Kidney (tissue), 14 donors: ENCODE results near the gene KCNA4. TPM values are rescaled to one million over a fixed set of nuclear protein-coding genes. Genes with fewer than 3 reads are reported as not detected.

Experiments
- DNase-seq, 5 donors: peaks; one replicate each; pipeline ENCODE4 v3.0.0-alpha.2; 2013 to 2020
- FAIRE-seq: peaks from 2 replicates; lab custom pipeline; 2012; peaks lifted over from hg19 to GRCh38; lab: Jason Lieb, UNC
- H3K27ac ChIP-seq, 2 donors: one replicate each; pipeline ENCODE4 v1.7.0; 2013; ENCODE audit warnings: low read depth in 2 of 2, low read length in 2 of 2, inconsistent platforms in 1 of 2
- H3K27me3 ChIP-seq: one replicate; pipeline ENCODE4 v1.7.1; 2013; ENCODE audit warnings: low read length, inconsistent platforms; ENCODE audit not compliant: control insufficient read depth, insufficient read depth
- H3K36me3 ChIP-seq, 3 donors: one replicate each; pipeline versions ENCODE4 v1.7.0 to v1.7.1; 2013; ENCODE audit warnings: low read length in 3 of 3, control low read depth in 1 of 3, inconsistent platforms in 1 of 3; ENCODE audit not compliant: insufficient read depth in 3 of 3, control insufficient read depth in 2 of 3
- H3K4me1 ChIP-seq, 3 donors: one replicate each; pipeline versions ENCODE4 v1.7.0 to v1.7.1; 2013; ENCODE audit warnings: low read length in 3 of 3, inconsistent platforms in 1 of 3, low read depth in 1 of 3; ENCODE audit not compliant: control insufficient read depth in 2 of 3, insufficient read depth in 2 of 3
- H3K4me3 ChIP-seq, 3 donors: one replicate each; pipeline versions ENCODE4 v1.7.0 to v1.8.1; 2013; ENCODE audit warnings: low read length in 3 of 3, control low read depth in 1 of 3, inconsistent platforms in 1 of 3
- H3K9ac ChIP-seq, 3 donors: one replicate each; pipeline versions ENCODE4 v1.7.0 to v1.7.1; 2013; ENCODE audit warnings: low read length in 3 of 3, control low read depth in 1 of 3, inconsistent platforms in 1 of 3
- H3K9me3 ChIP-seq, 3 donors: one replicate each; pipeline versions ENCODE4 v1.7.0 to v1.7.1; 2013; ENCODE audit warnings: low read length in 3 of 3, control low read depth in 1 of 3, inconsistent platforms in 1 of 3; ENCODE audit not compliant: control insufficient read depth in 2 of 3, insufficient read depth in 1 of 3
- intact Hi-C: fragments of 100-400 bp; cut with DNase I; formaldehyde crosslinking; loops from one replicate; pipeline ENCODE4 v1.11.1; 2022
- polyA plus RNA-seq: library from polyadenylated mRNA; stranded (reverse); fragments of 350-450 nt; fragmentation: Illumina TruSeq; extraction: RNeasy Lipid Tissue Mini Kit (QIAGEN cat#74804); gene quantifications from one replicate; pipeline ENCODE4 v1.2.3, GENCODE V29; 2014; ENCODE audit warnings: low read depth, low replicate concordance; ENCODE audit not compliant: insufficient read depth
- total RNA-seq: library from RNA; stranded (reverse); fragmentation: NEBNext Ultra II Directional; extraction: Animal tissue kit (Norgen Biotek cat#: 25700); gene quantifications from one replicate; pipeline ENCODE4 v1.2.1, GENCODE V29; 2021
- TF ChIP-seq, protein P1 (sequence below): IDR thresholded peaks from 3 replicates; pipeline ENCODE4 v1.5.1; 2012; ENCODE audit warnings: mild to moderate bottlenecking, moderate library complexity, borderline replicate concordance; ENCODE audit not compliant: insufficient read depth; ENCODE audit errors: extremely low read depth
- donor health status: control.
- donor health status: control.
- donor health status: control.
- donor health status: control.
- donor health status: control.
- donor health status: DM: yes; HTN: yes; CAD: no.
- donor health status: Normal renal cell carcinoma (clear cell type).

KCNA4 gene
- total and polyA plus RNA-seq, 2 donors from 2014 or later: 0.06 to 0.39 TPM

DNA sequence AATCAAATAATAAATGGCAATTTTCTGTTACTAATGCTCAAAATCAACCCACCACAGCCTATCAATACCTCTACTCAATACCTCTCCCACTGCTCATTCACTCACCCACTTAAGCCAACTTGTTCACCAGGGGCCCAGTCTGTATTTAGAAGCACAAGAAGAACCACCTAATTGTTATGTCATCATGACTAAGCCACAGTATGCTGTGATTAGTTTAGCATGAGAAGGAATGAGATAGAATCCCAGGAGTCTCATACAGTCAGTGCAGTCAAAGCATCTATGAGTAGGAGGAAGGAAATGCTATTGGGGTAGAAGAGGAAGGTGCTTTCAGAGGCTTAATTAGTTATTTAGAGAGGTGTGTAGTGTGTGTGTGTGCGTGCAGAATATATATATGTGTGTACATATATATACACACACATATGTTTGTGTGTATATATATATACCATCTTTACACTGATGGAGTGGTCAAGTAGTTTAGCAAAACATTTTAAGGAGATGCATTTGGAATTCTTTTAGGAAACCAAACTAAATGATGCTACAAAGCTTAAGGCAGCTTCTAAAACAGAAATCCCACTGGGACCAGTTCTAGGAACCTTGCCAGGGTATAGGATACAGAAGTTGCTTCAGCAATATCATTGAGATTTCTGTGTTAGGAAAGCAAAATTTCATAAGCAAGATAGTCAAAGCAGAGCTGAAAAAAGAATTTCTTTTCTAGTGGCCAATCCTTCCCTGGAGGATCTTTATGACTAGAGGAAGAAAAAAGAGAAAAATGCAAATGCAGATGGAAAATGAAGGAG lies 27.5 kb downstream of the KCNA4 start:
- Histone ChIP-seq H3K9me3 (no peaks in the 10 kb centered on the region), H3K9ac (no peak overlapping the region), H3K4me1 (no peaks in the 10 kb centered on the region), H3K27ac (no peak overlapping the region), H3K36me3 (no peaks in the 10 kb centered on the region), H3K27me3 (no peaks in the 10 kb centered on the region), H3K4me3 (no peak overlapping the region)
- DNase-seq: no peak
- TF ChIP-seq, protein P1, sequence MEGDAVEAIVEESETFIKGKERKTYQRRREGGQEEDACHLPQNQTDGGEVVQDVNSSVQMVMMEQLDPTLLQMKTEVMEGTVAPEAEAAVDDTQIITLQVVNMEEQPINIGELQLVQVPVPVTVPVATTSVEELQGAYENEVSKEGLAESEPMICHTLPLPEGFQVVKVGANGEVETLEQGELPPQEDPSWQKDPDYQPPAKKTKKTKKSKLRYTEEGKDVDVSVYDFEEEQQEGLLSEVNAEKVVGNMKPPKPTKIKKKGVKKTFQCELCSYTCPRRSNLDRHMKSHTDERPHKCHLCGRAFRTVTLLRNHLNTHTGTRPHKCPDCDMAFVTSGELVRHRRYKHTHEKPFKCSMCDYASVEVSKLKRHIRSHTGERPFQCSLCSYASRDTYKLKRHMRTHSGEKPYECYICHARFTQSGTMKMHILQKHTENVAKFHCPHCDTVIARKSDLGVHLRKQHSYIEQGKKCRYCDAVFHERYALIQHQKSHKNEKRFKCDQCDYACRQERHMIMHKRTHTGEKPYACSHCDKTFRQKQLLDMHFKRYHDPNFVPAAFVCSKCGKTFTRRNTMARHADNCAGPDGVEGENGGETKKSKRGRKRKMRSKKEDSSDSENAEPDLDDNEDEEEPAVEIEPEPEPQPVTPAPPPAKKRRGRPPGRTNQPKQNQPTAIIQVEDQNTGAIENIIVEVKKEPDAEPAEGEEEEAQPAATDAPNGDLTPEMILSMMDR: no peak
- no peak for FAIRE-seq
- intact Hi-C loops: no loop called here

DNA sequence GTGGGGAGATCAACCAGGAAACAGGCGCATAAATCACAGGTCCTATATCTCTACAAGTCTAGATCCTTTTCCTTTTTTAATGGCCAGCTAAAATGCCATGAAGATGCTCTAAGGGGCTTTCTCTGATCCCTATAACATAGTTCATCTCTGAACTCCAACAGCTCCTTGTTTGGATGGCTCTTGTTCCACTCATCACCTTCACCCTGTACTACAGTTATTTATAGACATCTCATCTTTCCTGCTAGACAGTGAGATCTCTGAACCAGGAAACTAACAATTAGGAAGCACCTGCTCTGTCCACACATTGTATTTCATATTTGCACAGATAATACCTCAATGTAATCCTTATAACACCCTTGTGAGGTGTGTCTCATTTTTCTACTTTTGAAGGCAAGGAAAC lies 31.6 kb downstream of the KCNA4 start:
- DNase-seq (no peak), FAIRE-seq (no peak)
- Histone ChIP-seq H3K4me3 (no peak overlapping the region), H3K9me3 (no peaks in the 10 kb centered on the region), H3K36me3 (no peaks in the 10 kb centered on the region), H3K4me1 (no peaks in the 10 kb centered on the region), H3K27ac (no peak overlapping the region), H3K9ac (no peak overlapping the region), H3K27me3 (no peaks in the 10 kb centered on the region)
- TF ChIP-seq, protein P1: no peak
- intact Hi-C loops: no loop called here

DNA sequence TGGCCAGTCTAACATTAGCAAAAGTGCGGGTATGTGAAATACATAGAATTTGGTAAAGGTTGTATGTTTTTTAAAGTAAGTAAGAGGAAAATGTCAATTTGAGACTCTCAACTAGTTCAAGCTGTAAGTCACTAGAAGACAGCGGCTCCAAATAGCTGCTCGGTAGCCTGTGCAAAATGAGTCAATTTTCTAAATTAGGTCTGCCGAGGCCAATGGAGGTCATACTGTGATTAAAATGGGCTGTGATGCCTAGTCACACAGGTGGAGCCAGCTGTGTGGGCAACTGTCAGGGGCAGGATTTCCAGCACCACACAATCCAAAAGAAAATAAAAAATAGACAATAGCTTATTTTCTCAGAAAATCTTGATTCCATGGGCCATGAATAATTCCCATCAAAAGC lies 32.3 kb downstream of the KCNA4 start:
- FAIRE-seq: no peak
- DNase-seq: no peak
- Histone ChIP-seq H3K9ac (no peak overlapping the region), H3K4me1 (no peaks in the 10 kb centered on the region), H3K36me3 (no peaks in the 10 kb centered on the region), H3K27ac (no peak overlapping the region), H3K9me3 (no peaks in the 10 kb centered on the region), H3K27me3 (no peaks in the 10 kb centered on the region), H3K4me3 (no peak overlapping the region)
- TF ChIP-seq, protein P1: no peak
- intact Hi-C loops: no loop called here
